Measurements from ENCODE around the gene CTXND1.

Gene CTXND1

DNA sequence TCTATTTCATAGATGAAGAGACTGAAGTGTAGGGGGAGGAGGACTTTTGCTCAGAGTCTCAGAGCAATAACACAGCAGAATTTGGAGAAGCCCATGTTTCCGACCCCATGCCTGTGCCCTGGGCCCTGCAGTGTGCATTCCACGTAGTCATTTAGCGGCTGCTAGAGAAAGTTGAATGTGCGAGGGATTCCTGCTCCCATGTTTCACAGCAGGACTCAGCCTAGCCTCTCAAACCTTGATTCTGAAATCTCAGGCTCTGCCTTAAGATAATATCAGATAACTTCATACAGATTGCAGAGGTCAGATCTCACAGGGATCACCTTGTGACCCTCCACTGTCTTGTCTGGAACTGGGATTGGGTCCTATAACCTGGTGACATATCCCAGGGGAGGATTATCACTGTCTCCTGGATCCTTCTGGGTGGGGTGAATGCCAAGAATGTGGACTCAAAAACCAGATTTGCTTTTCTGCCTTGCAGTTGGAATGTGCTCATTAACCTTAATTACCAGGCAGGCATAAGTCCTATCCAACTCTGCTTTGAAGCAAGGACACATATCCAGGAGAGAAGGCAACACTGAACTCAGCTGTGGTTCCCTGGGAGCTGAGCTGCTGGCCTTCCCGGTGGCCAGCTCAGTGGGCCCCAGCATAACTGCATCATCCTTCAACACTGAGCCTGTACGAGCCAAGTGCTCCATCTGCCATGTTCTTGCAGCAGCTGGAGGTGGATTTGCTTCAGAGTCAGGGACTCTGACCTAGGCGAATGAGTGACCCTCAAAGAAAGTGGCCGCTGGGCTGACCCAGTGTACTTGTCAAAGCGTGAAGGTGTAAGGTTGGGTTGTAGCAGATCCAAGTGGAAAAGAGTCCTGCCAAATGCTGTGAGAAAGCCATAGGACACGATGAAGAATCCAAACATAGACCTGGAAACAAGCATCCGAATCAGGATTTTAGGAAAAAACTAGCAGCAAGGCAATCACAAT lies 43.0 kb downstream of the CTXND1 start:
- DNase-seq: no peak

DNA sequence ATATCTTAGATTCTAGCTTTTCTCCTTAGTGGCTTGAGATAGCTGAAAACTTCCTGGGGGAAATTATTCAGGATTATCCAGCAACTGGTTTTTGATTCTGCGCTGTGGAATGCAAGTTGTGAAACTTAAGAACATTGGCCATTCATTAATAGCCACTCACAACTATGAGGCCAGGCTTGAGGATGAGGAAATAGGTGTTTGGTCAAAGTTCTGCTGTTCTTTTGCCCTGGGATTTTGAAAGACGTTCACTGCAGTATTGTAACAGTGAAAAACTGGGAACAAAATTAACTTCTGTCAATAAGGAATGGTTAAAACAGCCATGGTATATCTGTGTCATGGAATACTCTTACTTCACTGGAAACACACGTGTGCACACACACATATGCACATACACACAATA lies 44.1 kb downstream of the CTXND1 start:
- DNase-seq: no peak

GRCh38 chr15:80204231-80204630 lies 47.8 kb downstream of the CTXND1 start:
- no peak for DNase-seq

- no peak for DNase-seq
Observed at GRCh38 chr15:80203361-80203885, 48.6 kb downstream of the CTXND1 start.

DNA sequence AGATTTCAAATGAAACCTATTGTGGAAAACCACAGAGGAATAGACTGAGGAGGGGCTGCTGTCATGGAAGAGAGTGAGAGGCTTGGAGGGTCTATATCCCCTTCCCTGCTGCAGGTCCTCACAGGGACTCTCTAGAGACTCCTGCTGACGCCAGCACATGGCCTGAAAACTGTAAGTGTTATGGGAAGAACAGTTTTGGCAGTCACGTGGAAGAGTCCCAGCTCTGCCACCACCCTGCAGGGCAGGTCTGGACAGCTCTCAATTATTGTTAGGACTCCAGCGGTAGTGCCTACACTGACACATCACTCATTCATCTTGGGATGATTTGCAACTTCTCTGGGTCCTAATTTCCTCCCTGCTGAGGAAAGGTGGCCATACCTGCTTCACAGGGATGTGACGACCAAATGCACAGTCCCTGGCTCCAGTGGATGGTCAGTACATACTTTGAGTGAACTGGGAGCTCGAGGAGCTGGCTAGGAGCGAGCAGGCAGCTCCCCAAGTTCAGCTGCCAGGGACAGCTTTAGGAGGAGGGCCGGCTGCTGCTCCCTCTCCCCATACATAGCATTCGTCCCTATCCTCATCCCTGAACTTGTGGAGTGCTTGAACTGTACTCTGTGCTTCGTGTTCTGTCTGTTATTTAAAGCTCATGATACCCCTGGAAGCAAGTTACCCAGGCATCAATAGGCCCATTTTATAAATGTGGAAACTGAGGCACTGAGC lies 49.2 kb downstream of the CTXND1 start:
- DNase-seq: no peak

- DNase-seq: no peak
Observed at GRCh38 chr15:80202016-80202315, 50.0 kb downstream of the CTXND1 start.

- DNase-seq: no peak
Observed at GRCh38 chr15:80201256-80202015, 50.6 kb downstream of the CTXND1 start.

DNA sequence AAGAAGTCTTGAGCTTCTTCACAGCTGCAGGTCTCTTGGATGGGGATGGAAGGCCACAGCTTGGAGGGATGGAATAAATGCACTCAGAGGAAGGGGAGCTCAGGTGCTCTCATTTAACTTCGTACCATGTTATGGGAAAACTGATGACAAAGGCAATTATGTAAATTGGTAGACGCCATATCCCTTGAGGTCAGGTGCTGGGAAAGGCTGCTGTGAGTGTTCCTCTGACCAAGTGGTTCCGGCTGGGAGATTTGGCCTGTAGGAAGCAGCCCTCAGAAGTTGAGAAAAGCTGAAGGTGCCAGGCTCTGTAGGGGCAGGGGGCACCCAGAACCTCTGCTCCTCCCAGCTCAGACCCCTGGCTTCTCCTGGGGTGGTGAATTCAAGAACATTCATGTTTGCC lies 52.1 kb downstream of the CTXND1 start:
- no peak for DNase-seq

- no peak for DNase-seq
Observed at GRCh38 chr15:80199366-80199765, 52.6 kb downstream of the CTXND1 start.

GRCh38 chr15:80194914-80195313 lies 57.1 kb downstream of the CTXND1 start:
- DNase-seq: no peak

GRCh38 chr15:80194186-80194585 lies 57.8 kb downstream of the CTXND1 start:
- no peak for DNase-seq

DNA sequence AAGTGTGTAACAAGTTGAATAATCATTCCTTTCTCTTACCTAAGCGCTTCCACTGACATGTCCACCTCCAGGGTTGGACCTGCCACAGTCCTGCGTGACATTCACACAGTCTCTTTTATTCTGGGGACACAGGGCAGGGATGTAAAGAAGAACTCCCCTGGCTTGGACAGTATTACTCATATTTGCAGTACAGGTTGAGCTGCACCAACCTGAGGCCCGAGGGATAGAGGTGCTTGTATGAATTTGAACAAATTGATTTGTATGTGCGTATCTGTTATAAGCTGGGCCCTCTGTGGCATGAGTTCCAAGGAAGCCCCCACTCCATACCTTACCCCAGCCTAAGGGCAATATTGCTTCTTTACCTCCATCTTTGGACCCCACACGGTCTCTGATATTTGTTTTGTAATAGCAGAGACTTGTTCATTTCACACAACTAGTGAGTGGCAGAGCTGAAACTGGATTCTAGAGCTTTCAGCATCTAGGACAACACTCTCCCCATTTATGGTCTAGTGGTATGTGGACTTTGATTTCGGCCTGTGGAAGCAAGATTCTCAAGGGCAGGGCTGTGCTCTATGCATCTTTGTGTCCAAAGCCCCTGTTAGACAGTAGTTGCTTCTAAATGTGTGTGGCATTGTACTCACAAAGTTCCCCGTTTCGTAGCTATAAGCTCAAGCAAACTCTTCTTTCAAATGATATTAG lies 60.0 kb downstream of the CTXND1 start:
- no peak for DNase-seq

GRCh38 chr15:80191198-80191597 lies 60.8 kb downstream of the CTXND1 start:
- DNase-seq: no peak

DNA sequence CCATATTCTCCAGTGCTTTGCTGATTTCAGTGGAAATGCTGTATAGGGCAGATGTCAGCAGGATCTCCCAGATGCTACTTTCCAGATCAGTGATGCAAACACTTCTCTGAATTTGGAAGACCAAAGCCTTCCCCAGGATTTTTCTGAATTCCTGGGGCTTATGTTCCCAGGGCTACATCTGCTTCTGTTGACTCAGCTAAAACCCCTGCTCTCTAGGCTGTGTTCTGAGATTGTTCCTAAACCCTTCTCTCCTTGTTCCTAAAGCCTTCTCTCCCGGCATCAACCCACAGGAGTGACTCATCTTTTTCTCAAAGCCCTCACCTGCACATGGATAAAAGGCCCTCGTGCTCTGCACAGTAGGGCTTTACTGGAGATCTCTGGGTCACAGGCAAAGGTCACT lies 63.8 kb downstream of the CTXND1 start:
- no peak for DNase-seq

GRCh38 chr15:80186597-80186996 lies 65.4 kb downstream of the CTXND1 start:
- no peak for DNase-seq

DNA sequence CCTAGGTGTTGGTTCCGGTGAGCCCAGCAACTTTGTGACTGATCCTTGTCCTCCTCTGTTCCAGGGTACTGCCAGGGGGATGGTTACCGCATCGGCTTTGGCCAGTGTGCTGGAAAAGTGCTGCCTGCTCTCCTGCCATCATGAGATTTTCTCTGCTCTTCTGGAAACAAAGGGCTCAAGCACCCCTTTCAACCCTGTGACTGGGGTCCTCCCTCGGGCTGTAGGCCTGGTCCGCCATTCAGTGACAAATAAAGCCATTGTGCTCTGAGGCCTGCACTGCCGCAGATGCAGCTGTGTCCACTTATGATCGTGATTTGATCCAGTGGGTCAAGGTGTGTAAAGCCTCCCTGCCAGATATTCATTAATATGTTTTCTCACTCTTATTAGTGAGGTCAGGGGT lies 65.9 kb downstream of the CTXND1 start:
- no peak for DNase-seq

DNA sequence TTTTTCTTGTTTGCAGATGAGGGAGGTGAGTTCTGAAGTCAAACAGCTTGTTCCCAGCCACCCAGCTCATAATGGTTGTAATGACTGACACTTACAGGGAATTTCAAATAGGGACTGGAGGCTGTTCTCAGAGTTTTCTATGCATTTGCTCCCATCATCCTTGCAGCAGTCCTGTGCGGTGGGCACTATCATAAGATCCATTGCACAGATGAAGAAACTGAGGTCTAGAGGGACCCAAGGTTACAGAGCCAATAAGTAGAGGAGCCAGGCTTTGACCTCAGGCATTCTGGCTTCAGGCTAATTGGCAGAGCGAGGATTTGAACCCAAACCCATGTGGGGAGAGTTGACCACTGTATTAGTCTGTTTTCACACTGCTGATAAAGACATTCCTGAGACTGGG lies 66.9 kb downstream of the CTXND1 start:
- DNase-seq: no peak

DNA sequence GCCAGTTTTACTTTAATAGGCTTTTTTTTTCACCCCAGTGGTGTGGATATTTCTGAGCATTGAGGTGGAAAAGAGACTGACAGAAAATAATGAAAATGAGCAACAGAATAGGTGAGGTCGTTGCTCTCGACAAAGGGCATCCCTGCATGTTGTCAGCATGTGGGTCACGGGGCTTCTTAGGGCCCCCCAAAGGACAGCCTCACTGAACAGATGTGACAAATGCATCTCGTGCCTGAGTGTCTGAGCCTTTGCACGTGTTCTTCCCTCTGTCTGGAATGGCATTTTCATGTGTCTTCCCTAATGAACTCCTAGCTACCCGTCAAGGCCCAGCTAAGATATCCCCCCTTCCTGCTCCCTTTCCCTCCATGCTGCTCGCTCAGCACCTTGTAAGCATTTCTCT lies 67.5 kb downstream of the CTXND1 start:
- no peak for DNase-seq

DNA sequence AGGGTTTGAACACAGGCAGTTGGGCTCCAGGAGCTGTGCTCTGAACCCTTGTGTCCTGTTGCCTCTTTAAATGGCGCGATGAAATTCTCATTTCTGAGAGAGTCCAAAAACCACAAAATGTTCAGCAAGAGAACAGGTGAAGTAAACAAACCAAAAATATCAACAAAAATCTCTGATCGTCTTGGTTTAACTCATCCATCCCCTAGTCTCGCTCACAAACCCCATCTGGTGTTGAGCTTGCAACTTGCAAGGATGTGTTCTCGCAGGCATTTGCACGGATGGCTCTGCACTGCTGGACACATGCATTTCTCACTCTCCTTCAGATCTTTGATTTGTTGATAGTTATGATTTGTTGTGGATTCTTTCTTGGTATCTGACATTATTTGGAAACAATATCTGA lies 68.1 kb downstream of the CTXND1 start:
- no peak for DNase-seq

DNA sequence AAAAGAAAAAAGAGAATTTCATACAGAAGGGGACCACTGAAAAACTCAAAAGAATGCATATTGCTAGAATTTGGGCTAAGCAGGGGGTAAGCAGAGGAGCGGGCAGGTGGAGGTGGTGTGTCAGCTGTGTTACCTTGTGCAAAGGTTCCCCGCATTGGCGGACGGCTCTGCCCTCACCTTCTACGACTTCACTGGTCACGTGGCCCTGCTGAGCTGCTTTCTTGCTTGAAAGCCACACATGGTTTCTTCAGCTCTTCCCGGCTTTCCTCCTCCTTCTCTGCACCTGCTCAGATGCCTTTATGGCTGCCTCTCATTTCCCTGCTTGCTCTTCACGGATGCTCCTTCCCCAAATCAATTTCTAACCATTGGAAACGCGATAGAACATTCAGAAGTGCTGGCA lies 68.7 kb downstream of the CTXND1 start:
- no peak for DNase-seq

- DNase-seq: no peak
Observed at GRCh38 chr15:80182611-80183261, 69.3 kb downstream of the CTXND1 start.

- no peak for DNase-seq
Observed at GRCh38 chr15:80180986-80181385, 71.0 kb downstream of the CTXND1 start.
